Measurements from ENCODE around the gene MCM9. TPM values are rescaled to one million over a fixed set of nuclear protein-coding genes. Genes with fewer than 3 reads are reported as not detected.
A peak's percentile ranks its signal among the peaks of the same experiment; 100 is the strongest.

The MCM9 gene
- total RNA-seq, 2 experiments from 2014 or later = 18.4 to 21.3 TPM

DNA sequence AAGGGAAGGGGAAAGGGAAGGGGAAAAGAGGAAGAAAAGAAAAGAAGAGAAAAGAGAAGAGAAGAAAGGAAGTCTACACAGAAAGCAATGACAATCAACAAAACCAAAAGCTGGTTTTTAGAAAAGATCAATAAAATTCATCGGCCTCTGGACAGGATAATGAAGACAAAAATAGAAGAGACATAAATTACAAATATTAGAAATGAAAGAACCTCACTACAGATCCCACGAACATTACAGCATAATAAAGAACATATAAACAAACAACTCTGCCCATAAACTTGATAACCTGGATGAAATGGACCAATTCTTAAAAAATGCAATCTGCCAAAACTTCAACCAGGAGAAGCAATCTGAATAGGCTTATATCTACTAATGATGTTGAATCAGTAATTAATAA is 61.7 kb downstream of the MCM9 start:
- no peak overlapping the region for H3K4me3 Mint-ChIP-seq
- TF ChIP-seq, protein P1, sequence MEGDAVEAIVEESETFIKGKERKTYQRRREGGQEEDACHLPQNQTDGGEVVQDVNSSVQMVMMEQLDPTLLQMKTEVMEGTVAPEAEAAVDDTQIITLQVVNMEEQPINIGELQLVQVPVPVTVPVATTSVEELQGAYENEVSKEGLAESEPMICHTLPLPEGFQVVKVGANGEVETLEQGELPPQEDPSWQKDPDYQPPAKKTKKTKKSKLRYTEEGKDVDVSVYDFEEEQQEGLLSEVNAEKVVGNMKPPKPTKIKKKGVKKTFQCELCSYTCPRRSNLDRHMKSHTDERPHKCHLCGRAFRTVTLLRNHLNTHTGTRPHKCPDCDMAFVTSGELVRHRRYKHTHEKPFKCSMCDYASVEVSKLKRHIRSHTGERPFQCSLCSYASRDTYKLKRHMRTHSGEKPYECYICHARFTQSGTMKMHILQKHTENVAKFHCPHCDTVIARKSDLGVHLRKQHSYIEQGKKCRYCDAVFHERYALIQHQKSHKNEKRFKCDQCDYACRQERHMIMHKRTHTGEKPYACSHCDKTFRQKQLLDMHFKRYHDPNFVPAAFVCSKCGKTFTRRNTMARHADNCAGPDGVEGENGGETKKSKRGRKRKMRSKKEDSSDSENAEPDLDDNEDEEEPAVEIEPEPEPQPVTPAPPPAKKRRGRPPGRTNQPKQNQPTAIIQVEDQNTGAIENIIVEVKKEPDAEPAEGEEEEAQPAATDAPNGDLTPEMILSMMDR (IDR thresholded peaks at IDR 0.05) = no peak
- ChIA-PET POLR2A (no interaction called here), CTCF (no interaction called here)
- H3K27ac Mint-ChIP-seq = no peak overlapping the region
- intact Hi-C loops (cut with micrococcal nuclease) = no loop called here
- H3K36me3 Mint-ChIP-seq (ENCODE audit: low read depth) = peaks cover 30% of the 10 kb centered on the region
- ATAC-seq = no peak
- peaks cover 48% of the 10 kb centered on the region for H3K4me1 Mint-ChIP-seq (ENCODE audit: low read depth)
- H3K27me3 Mint-ChIP-seq = no peaks in the 10 kb centered on the region
- no peak for DNase-seq
- peaks cover 3% of the 10 kb centered on the region for H3K9me3 Mint-ChIP-seq

DNA sequence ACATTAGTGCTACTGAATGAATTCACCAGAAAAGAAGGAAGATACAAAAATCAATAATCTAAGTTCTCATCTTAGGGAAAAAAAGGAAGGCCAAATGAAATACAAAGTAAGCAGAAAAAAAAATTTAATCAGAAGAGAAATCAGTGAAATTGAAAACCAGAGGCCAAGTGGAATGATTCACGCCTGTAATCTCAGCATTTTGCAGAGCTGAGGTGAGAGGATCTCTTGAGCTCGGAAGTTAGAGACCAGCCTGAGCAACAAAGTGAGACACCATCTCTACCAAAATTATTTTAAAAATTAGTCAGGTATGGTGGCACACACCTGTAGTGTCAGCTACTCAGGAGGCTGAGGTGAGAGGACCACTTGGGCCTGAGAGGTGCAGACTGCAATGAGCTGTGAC is 62.2 kb downstream of the MCM9 start:
- no peaks in the 10 kb centered on the region for H3K27me3 Mint-ChIP-seq
- no peak overlapping the region for H3K27ac Mint-ChIP-seq
- ChIA-PET CTCF (no interaction called here), POLR2A (no interaction called here)
- ATAC-seq (no peak), DNase-seq (no peak)
- H3K4me3 Mint-ChIP-seq = no peak overlapping the region
- peaks cover 3% of the 10 kb centered on the region for H3K9me3 Mint-ChIP-seq
- intact Hi-C loops (cut with micrococcal nuclease) = no loop called here
- peaks cover 49% of the 10 kb centered on the region for H3K4me1 Mint-ChIP-seq (ENCODE audit: low read depth)
- TF ChIP-seq, protein P1 (IDR thresholded peaks at IDR 0.05) = no peak
- peaks cover 30% of the 10 kb centered on the region for H3K36me3 Mint-ChIP-seq (ENCODE audit: low read depth)

DNA sequence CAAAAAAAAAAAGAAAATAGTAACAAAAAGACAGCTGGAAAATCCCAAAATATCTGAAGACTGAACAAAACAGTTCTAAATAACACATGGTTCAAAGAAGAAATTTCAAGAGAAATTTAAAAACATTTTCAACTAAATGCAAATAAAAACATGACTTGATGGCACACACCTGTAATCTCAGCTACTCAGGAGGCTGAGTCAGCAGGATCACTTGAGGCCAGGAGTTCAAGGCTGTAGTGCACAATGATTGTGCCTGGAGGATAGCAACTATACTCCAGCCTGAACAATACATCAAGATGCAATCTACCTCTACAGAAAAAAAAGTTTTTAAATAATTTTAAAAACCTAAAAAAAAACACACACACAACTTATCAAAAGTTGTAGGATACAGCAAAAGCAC is 62.6 kb downstream of the MCM9 start:
- intact Hi-C loops (cut with micrococcal nuclease) = no loop called here
- Mint-ChIP-seq H3K4me3 (no peak overlapping the region), H3K27ac (no peak overlapping the region), H3K27me3 (no peaks in the 10 kb centered on the region), H3K36me3 (ENCODE audit: low read depth) (peaks cover 26% of the 10 kb centered on the region), H3K4me1 (ENCODE audit: low read depth) (peaks cover 45% of the 10 kb centered on the region), H3K9me3 (peaks cover 3% of the 10 kb centered on the region)
- DNase-seq (no peak), ATAC-seq (no peak)
- CTCF ChIA-PET = no interaction called here
- POLR2A ChIA-PET = no interaction called here
- TF ChIP-seq, protein P1 (IDR thresholded peaks at IDR 0.05) = no peak

DNA sequence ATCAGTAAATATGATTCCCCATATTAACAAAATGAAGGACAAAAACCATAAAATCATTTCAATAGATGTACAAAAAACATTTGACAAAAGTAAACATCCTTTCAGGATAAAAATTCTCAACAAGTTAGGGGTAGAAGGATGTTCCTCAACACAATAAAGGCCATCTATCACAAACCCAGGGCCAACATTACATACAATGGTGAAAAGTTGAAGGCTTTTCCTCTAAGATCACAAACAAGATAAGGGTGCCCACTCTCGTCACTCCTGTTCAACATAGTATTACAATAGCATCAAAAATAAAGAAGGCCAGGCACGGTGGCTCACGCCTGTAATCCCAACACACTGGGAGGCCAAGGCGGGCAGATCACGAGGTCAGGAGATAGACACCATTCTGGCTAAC is 63.6 kb downstream of the MCM9 start:
- intact Hi-C loops (cut with micrococcal nuclease) = no loop called here
- DNase-seq = no peak
- TF ChIP-seq, protein P1 (IDR thresholded peaks at IDR 0.05) = no peak
- Mint-ChIP-seq H3K36me3 (ENCODE audit: low read depth) (peaks cover 27% of the 10 kb centered on the region), H3K4me1 (ENCODE audit: low read depth) (peaks cover 42% of the 10 kb centered on the region), H3K27ac (no peak overlapping the region), H3K27me3 (no peaks in the 10 kb centered on the region), H3K4me3 (no peak overlapping the region), H3K9me3 (peaks cover 8% of the 10 kb centered on the region)
- CTCF ChIA-PET = no interaction called here
- POLR2A ChIA-PET = no interaction called here
- no peak for ATAC-seq

DNA sequence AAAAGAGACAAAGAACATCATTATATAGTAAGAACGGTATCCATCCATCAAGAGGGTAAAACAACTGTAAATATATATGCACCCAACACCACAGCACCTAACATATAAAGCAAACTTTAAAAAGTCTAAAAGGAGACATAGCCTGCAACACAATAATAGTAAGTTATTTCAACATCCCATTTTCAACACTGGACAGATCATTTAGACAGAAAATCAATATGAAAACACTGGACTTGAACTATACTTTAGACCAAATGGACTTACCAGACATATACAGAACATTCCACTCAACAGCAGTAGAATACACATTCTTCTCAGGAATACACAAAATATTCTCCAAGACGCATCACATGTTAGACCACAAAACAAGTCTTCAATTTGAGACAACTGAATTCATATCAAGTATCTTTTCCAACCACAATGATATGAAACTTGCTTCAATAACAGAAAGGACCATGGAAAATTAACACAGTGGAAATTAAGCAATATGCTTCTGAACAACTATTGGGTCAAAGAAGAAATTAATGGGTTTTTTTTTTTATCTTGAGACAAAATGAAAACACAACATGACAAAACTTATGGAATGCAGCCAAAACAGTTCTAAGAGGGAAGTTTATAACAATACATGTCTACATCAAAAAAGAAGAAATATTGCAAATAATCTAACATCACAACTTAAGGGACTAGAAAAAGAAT is 64.9 kb downstream of the MCM9 start:
- H3K27ac Mint-ChIP-seq = peak overlapping the region; percentile 40
- H3K27me3 Mint-ChIP-seq = no peaks in the 10 kb centered on the region
- H3K4me1 Mint-ChIP-seq (ENCODE audit: low read depth) = peaks cover 52% of the 10 kb centered on the region
- H3K4me3 Mint-ChIP-seq = no peak overlapping the region
- ChIA-PET POLR2A (no interaction called here), CTCF (no interaction called here)
- TF ChIP-seq, protein P1 (IDR thresholded peaks at IDR 0.05) = no peak
- H3K9me3 Mint-ChIP-seq = peaks cover 16% of the 10 kb centered on the region
- ATAC-seq (peak; percentile 17), DNase-seq (no peak)
- intact Hi-C loops (cut with micrococcal nuclease) = no loop called here
- peaks cover 35% of the 10 kb centered on the region for H3K36me3 Mint-ChIP-seq (ENCODE audit: low read depth)

All from activated CD8-positive, alpha-beta T cell treated with anti-CD3 and anti-CD28 coated beads for 36 hours (primary cell).